ENCODE measurements around the gene RMDN3.

The RMDN3 gene

GRCh38 chr15:40772014-40772413 lies 17.0 kb upstream of the RMDN3 start:
- no peak for DNase-seq (ENCODE audit: low read depth in 2 of 2)

GRCh38 chr15:40771242-40771641 lies 16.2 kb upstream of the RMDN3 start:
- no peak for DNase-seq (ENCODE audit: low read depth in 2 of 2)

- no peak for DNase-seq (ENCODE audit: low read depth in 2 of 2)
Measured at GRCh38 chr15:40770147-40770721, 15.2 kb upstream of the RMDN3 start.

- DNase-seq (ENCODE audit: low read depth in 2 of 2) = peak; percentile 57 to 76
Measured at GRCh38 chr15:40769274-40770146, 14.5 kb upstream of the RMDN3 start, which contains the start of gene C15orf62. C15orf62 (plus strand) TSS chr15:40769980; CDS start chr15:40770496, 516 bp downstream.

- no peak for DNase-seq (ENCODE audit: low read depth in 2 of 2)
Measured at GRCh38 chr15:40768521-40769273, 13.6 kb upstream of the RMDN3 start.

- no peak for DNase-seq (ENCODE audit: low read depth in 2 of 2)
Measured at GRCh38 chr15:40767838-40768500, 12.9 kb upstream of the RMDN3 start.

GRCh38 chr15:40766906-40767837 lies 12.1 kb upstream of the RMDN3 start:
- DNase-seq (ENCODE audit: low read depth in 2 of 2) = no peak

GRCh38 chr15:40766194-40766815 lies 11.3 kb upstream of the RMDN3 start:
- no peak for DNase-seq (ENCODE audit: low read depth in 2 of 2)

GRCh38 chr15:40764629-40765103 lies 9.6 kb upstream of the RMDN3 start:
- DNase-seq (ENCODE audit: low read depth in 2 of 2) = no peak

- DNase-seq (ENCODE audit: low read depth in 2 of 2) = peak in 1 of 2 donors; percentile 38
Measured at GRCh38 chr15:40763801-40764628, 9.0 kb upstream of the RMDN3 start, which contains the start of gene GCHFR. GCHFR (plus strand) TSS chr15:40764068; CDS start chr15:40764181, 113 bp downstream.

- no peak for DNase-seq (ENCODE audit: low read depth in 2 of 2)
Measured at GRCh38 chr15:40762919-40763800, 8.1 kb upstream of the RMDN3 start.

GRCh38 chr15:40759961-40760360 lies 4.9 kb upstream of the RMDN3 start:
- no peak for DNase-seq (ENCODE audit: low read depth in 2 of 2)

GRCh38 chr15:40756938-40757337 lies 1.9 kb upstream of the RMDN3 start:
- no peak for DNase-seq (ENCODE audit: low read depth in 2 of 2)

GRCh38 chr15:40755812-40756208 lies 756 bp upstream of the RMDN3 start:
- no peak for DNase-seq (ENCODE audit: low read depth in 2 of 2)

- DNase-seq (ENCODE audit: low read depth in 2 of 2) = no peak
Measured at GRCh38 chr15:40754574-40754882, 526 bp downstream of the RMDN3 start.

- DNase-seq (ENCODE audit: low read depth in 2 of 2) = no peak
Measured at GRCh38 chr15:40751745-40752144, 3.3 kb downstream of the RMDN3 start.

GRCh38 chr15:40750885-40751284 lies 4.2 kb downstream of the RMDN3 start:
- no peak for DNase-seq (ENCODE audit: low read depth in 2 of 2)

- DNase-seq (ENCODE audit: low read depth in 2 of 2) = no peak
Measured at GRCh38 chr15:40749151-40749630, 5.9 kb downstream of the RMDN3 start.
